ENCODE results near the gene TSR1.

GRCh38 chr17:2335726-2336214 is 487 bp downstream of the TSR1 start:
- TF ChIP-seq CTCF (IDR thresholded peaks at IDR 0.05): no peak
- no peak for TF ChIP-seq POLR2A (IDR thresholded peaks at IDR 0.05)

All from adrenal gland (tissue), 5 donors.